HepG2 (cell line): ENCODE results near the gene HSDL2. TPM values are rescaled to one million over a fixed set of nuclear protein-coding genes. Genes with fewer than 3 reads are reported as not detected.

ENCODE experiments used
- HNRNPL ChIP-seq: fragments of 200-400 bp; formaldehyde crosslinking; IDR thresholded peaks from 2 replicates; pipeline ENCODE4 v1.6.1; 2017; ENCODE audit warnings: mild to moderate bottlenecking, low read depth, low read length
- HOMEZ ChIP-seq: IDR thresholded peaks from 2 replicates; pipeline ENCODE4 v1.6.1; 2016; ENCODE audit warnings: low read depth
- MZF1 ChIP-seq: sonication (generic); formaldehyde crosslinking; IDR thresholded peaks from 2 replicates; pipeline ENCODE4 v1.8.1; 2023; ENCODE audit warnings: mild to moderate bottlenecking, missing genetic modification reagents, borderline replicate concordance
- NFIC ChIP-seq: IDR thresholded peaks from 2 replicates; pipeline ENCODE4 v1.6.1; 2012; ENCODE audit warnings: mild to moderate bottlenecking, low read length, inconsistent platforms
- PCBP2 ChIP-seq: fragments of 200-400 bp; formaldehyde crosslinking; optimal IDR thresholded peaks from 2 replicates; pipeline ENCODE3; 2018; ENCODE audit warnings: low read length, low read depth; ENCODE audit not compliant: poor library complexity, severe bottlenecking
- PRDM10 ChIP-seq: sonication (generic); formaldehyde crosslinking; IDR thresholded peaks from 2 replicates; pipeline ENCODE4 v1.4.0; 2020; ENCODE audit warnings: low read depth, missing genetic modification reagents
- PRMT3 ChIP-seq: sonication (generic); formaldehyde crosslinking; IDR thresholded peaks from 2 replicates; pipeline ENCODE4 v1.8.1; 2022; ENCODE audit warnings: low read depth, mild to moderate bottlenecking, moderate library complexity, missing genetic modification reagents, borderline replicate concordance
- SAFB2 ChIP-seq: sonication (generic); formaldehyde crosslinking; IDR thresholded peaks from 2 replicates; pipeline ENCODE4 v1.5.1; 2020; ENCODE audit warnings: missing genetic modification reagents, low read depth, mild to moderate bottlenecking, borderline replicate concordance
- SIN3B ChIP-seq: fragments of 150-350 bp; IDR thresholded peaks from 2 replicates; pipeline ENCODE4 v1.6.1; 2014; ENCODE audit warnings: low read length
- ZFP36L2 ChIP-seq: sonication (generic); formaldehyde crosslinking; IDR thresholded peaks from 2 replicates; pipeline ENCODE4 v1.4.0; 2020; ENCODE audit warnings: missing genetic modification reagents
- ZNF224 ChIP-seq: sonication (generic); formaldehyde crosslinking; IDR thresholded peaks from 2 replicates; pipeline ENCODE4 v1.5.0; 2020; ENCODE audit warnings: mild to moderate bottlenecking, missing genetic modification reagents
- ZNF503 ChIP-seq: sonication (generic); formaldehyde crosslinking; IDR thresholded peaks from 2 replicates; pipeline ENCODE4 v1.4.0; 2020; ENCODE audit warnings: missing genetic modification reagents
- ZNF598 ChIP-seq: sonication (generic); formaldehyde crosslinking; IDR thresholded peaks from 2 replicates; pipeline ENCODE4 v1.5.1; 2020; ENCODE audit warnings: mild to moderate bottlenecking, missing genetic modification reagents, borderline replicate concordance
- ZNF709 ChIP-seq: sonication (generic); formaldehyde crosslinking; IDR thresholded peaks from 2 replicates; pipeline ENCODE4 v1.5.0; 2020; ENCODE audit warnings: mild to moderate bottlenecking, missing genetic modification reagents
- polyA plus RNA-seq, 8 experiments: library from polyadenylated mRNA; depleted of rRNA in 3 of 8; stranded (reverse) in 7 of 8; unstranded in 1 of 8; fragments of >200 nt; fragmentation: Illumina TruSeq in 4 of 8; extraction: Trizol in 4 of 8; gene quantifications; 2 replicates each; pipeline versions ENCODE4 v1.2.1 to v1.2.3, GENCODE V29; 2011 to 2016; ENCODE audit warnings: low read depth in 4 of 8, missing spikeins in 1 of 8, mixed read lengths in 1 of 8; ENCODE audit not compliant: insufficient read depth in 1 of 8
- total RNA-seq, 5 experiments: library from RNA; depleted of rRNA; stranded (reverse); fragments of >200 nt; fragmentation: Illumina TruSeq; extraction: Trizol; gene quantifications; 2 replicates each; pipeline ENCODE4 v1.2.3, GENCODE V29; 2016; ENCODE audit warnings: low read depth in 1 of 5
- TF ChIP-seq, protein P1 (sequence below): sonication (generic); formaldehyde crosslinking; IDR thresholded peaks from 2 replicates; pipeline ENCODE4 v1.4.0; 2020; ENCODE audit warnings: missing genetic modification reagents

HSDL2 gene
- total and polyA plus RNA-seq, 2 of the 13 experiments (the other 11 are each of a cell fraction or from before 2014, with no cell fraction given): 55.3 to 80.2 TPM

- TF ChIP-seq PRDM10 (CRISPR knock-in tag) (no peak), ZFP36L2 (CRISPR knock-in tag) (no peak), ZNF224 (CRISPR knock-in tag) (no peak), ZNF709 (CRISPR knock-in tag) (no peak), ZNF598 (CRISPR knock-in tag) (no peak), SAFB2 (CRISPR knock-in tag) (no peak), MZF1 (CRISPR knock-in tag) (no peak), HNRNPL (no peak), SIN3B (no peak), NFIC (peak; percentile 78), ZNF503 (CRISPR knock-in tag) (0 out of 2 replicates have a peak, but pooled peaks have one; percentile 24), PRMT3 (CRISPR knock-in tag) (no peak), PCBP2 (no peak), HOMEZ (CRISPR knock-in tag) (peak; percentile 38; the same call in 1 of the 2 replicates)
- TF ChIP-seq, protein P1, sequence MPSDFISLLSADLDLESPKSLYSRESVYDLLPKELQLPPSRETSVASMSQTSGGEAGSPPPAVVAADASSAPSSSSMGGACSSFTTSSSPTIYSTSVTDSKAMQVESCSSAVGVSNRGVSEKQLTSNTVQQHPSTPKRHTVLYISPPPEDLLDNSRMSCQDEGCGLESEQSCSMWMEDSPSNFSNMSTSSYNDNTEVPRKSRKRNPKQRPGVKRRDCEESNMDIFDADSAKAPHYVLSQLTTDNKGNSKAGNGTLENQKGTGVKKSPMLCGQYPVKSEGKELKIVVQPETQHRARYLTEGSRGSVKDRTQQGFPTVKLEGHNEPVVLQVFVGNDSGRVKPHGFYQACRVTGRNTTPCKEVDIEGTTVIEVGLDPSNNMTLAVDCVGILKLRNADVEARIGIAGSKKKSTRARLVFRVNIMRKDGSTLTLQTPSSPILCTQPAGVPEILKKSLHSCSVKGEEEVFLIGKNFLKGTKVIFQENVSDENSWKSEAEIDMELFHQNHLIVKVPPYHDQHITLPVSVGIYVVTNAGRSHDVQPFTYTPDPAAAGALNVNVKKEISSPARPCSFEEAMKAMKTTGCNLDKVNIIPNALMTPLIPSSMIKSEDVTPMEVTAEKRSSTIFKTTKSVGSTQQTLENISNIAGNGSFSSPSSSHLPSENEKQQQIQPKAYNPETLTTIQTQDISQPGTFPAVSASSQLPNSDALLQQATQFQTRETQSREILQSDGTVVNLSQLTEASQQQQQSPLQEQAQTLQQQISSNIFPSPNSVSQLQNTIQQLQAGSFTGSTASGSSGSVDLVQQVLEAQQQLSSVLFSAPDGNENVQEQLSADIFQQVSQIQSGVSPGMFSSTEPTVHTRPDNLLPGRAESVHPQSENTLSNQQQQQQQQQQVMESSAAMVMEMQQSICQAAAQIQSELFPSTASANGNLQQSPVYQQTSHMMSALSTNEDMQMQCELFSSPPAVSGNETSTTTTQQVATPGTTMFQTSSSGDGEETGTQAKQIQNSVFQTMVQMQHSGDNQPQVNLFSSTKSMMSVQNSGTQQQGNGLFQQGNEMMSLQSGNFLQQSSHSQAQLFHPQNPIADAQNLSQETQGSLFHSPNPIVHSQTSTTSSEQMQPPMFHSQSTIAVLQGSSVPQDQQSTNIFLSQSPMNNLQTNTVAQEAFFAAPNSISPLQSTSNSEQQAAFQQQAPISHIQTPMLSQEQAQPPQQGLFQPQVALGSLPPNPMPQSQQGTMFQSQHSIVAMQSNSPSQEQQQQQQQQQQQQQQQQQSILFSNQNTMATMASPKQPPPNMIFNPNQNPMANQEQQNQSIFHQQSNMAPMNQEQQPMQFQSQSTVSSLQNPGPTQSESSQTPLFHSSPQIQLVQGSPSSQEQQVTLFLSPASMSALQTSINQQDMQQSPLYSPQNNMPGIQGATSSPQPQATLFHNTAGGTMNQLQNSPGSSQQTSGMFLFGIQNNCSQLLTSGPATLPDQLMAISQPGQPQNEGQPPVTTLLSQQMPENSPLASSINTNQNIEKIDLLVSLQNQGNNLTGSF: no peak
Measured at GRCh38 chr9:112496074-112496722, 116.3 kb downstream of the HSDL2 start (continued).
